Chondrocyte (in vitro differentiated cells): Measurements from ENCODE around the gene ZNF367. TPM values are rescaled to one million over a fixed set of nuclear protein-coding genes. Genes with fewer than 3 reads are reported as not detected.

Source experiments
- DNase-seq: peaks from one replicate; pipeline ENCODE4 v3.0.0; 2021; ENCODE audit warnings: mixed read lengths, low spot score
- H3K27ac Mint-ChIP-seq: one replicate; pipeline ENCODE4 v1.8.0; 2021; ENCODE audit warnings: mild to moderate bottlenecking, moderate library complexity, mixed read lengths; ENCODE audit not compliant: unreplicated experiment
- H3K27me3 Mint-ChIP-seq: 2 replicates; pipeline ENCODE4 v1.8.0; 2021; ENCODE audit warnings: low read depth, mixed read lengths
- H3K36me3 Mint-ChIP-seq: 2 replicates; pipeline ENCODE4 v1.8.0; 2021; ENCODE audit warnings: low read depth, mixed read lengths
- H3K4me1 Mint-ChIP-seq: 2 replicates; pipeline ENCODE4 v1.8.0; 2021; ENCODE audit warnings: low read depth, mild to moderate bottlenecking, mixed read lengths
- H3K4me3 Mint-ChIP-seq: one replicate; pipeline ENCODE4 v1.8.0; 2021; ENCODE audit warnings: mild to moderate bottlenecking, moderate library complexity, mixed read lengths; ENCODE audit not compliant: unreplicated experiment
- H3K9me3 Mint-ChIP-seq: 2 replicates; pipeline ENCODE4 v1.8.0; 2021; ENCODE audit warnings: low read depth, mixed read lengths
- total RNA-seq: library from RNA; stranded (reverse); gene quantifications from 3 replicates; pipeline ENCODE4 v1.2.1, GENCODE V29; 2021
- TF ChIP-seq, protein P1 (sequence below): fragments of 200-600 bp; sonication (generic); IDR thresholded peaks from 2 replicates; pipeline ENCODE4 v1.5.0; 2021; ENCODE audit warnings: antibody characterized with exemption, mild to moderate bottlenecking, moderate library complexity

The ZNF367 gene
- total RNA-seq, 1 donor from 2014 or later = 1.7 TPM

DNA sequence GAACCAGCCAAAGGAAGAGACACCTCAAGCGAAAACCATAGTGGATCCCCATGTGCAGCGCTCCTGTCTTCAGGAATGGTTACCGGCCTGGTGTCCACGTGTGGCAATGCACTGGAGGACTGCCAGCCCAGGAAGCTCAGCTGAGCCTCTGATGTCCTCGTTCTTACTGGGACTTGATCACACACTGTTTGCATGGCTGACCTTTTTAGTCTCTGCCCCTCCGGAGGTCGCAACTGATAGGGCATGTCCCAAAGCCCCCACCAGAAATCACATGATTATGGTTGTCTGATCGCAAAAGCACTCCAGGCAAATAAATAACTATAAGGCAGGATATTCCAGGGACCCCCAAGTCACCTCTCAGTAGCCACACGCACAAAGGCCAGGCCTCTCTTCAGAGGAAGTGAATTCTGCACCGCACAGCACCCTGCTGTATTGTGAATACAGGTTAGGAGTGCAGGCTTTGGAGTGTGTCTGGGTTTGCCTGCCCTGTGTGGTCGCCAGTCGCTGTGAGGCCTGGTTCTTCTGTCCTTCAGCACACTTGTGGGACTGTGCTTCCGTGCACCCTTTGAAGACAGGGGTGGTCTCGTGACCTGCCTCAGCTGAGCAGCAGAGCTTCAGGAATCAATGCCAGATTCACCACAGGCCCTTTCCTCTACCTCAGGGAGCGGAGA, 18.4 kb upstream of the ZNF367 start:
- TF ChIP-seq, protein P1, sequence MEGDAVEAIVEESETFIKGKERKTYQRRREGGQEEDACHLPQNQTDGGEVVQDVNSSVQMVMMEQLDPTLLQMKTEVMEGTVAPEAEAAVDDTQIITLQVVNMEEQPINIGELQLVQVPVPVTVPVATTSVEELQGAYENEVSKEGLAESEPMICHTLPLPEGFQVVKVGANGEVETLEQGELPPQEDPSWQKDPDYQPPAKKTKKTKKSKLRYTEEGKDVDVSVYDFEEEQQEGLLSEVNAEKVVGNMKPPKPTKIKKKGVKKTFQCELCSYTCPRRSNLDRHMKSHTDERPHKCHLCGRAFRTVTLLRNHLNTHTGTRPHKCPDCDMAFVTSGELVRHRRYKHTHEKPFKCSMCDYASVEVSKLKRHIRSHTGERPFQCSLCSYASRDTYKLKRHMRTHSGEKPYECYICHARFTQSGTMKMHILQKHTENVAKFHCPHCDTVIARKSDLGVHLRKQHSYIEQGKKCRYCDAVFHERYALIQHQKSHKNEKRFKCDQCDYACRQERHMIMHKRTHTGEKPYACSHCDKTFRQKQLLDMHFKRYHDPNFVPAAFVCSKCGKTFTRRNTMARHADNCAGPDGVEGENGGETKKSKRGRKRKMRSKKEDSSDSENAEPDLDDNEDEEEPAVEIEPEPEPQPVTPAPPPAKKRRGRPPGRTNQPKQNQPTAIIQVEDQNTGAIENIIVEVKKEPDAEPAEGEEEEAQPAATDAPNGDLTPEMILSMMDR = no peak
- Mint-ChIP-seq H3K9me3 (peaks cover 3% of the 10 kb centered on the region), H3K27ac (no peak overlapping the region), H3K4me3 (no peak overlapping the region), H3K27me3 (no peaks in the 10 kb centered on the region), H3K4me1 (no peaks in the 10 kb centered on the region), H3K36me3 (peaks cover 2% of the 10 kb centered on the region)
- no peak for DNase-seq

DNA sequence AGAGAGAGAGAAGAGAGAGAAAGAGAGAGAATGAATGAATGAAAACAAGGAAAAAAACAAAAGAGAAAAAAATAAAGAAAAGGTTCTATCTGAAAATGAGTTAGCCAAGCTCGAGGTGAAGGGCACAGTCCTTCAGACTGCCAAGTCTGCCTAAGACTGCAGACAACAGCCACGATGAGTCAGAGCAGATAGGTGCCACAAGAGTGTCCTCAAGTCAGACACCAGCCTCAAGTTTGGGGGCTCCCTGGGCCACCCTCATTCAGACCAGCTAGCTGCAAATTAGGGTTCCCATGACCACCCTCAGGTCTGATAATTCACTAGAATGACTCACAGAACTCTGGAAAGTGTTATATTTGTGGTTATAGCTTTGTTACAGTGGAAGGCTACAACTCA, 17.9 kb upstream of the ZNF367 start:
- TF ChIP-seq, protein P1 = no peak
- H3K27ac Mint-ChIP-seq = no peak overlapping the region
- no peaks in the 10 kb centered on the region for H3K27me3 Mint-ChIP-seq

DNA sequence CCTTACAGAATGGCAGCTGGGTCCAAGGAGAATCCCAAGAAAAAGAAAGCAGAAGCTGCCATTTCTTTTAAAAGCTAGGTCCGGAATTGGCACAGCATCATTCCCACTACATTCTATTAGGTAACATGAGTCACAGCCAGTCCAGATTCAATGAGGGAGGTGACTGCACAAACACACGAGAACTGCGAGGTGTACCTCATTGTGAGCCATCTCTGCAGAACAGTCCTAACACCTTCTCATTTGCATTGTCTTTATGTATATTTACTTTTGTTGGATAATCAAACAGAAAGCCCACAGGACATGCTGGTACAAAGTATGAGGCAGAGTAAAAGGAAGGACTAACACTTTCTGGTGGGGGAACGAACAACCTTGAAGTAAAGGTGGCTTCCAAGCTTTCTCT, 17.2 kb upstream of the ZNF367 start:
- Mint-ChIP-seq H3K36me3 (peaks cover 2% of the 10 kb centered on the region), H3K27ac (no peak overlapping the region), H3K4me1 (no peaks in the 10 kb centered on the region), H3K4me3 (no peak overlapping the region), H3K9me3 (peaks cover 3% of the 10 kb centered on the region), H3K27me3 (no peaks in the 10 kb centered on the region)
- no peak for DNase-seq
- TF ChIP-seq, protein P1 = no peak

More for the DNA sequence above, 17.9 kb upstream of the ZNF367 start:
- Mint-ChIP-seq H3K4me1 (no peaks in the 10 kb centered on the region), H3K36me3 (peaks cover 2% of the 10 kb centered on the region), H3K4me3 (no peak overlapping the region), H3K9me3 (peaks cover 3% of the 10 kb centered on the region)
- DNase-seq = no peak

DNA sequence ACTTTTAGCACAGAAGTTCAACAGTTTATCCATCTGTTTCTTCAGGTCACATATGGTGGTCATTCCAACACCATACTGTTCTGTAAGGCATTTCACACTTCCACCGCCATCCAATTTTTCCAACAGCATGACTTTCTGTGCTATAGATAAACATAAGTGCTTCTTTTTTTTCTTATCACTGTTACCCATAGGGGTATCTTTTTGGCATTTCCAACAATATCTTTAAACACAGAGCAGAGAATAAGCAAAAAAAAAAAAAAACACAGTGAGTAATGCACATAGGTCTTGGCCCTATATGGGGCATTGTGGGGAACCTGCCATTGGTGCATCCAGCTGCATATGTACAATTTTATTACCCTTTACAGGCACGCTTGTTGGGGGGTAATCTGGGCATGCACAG, 12.2 kb upstream of the ZNF367 start:
- DNase-seq = no peak
- Mint-ChIP-seq H3K4me1 (peaks cover 3% of the 10 kb centered on the region), H3K27ac (no peak overlapping the region), H3K36me3 (peaks cover 2% of the 10 kb centered on the region), H3K9me3 (peaks cover 3% of the 10 kb centered on the region), H3K4me3 (no peak overlapping the region), H3K27me3 (no peaks in the 10 kb centered on the region)
- TF ChIP-seq, protein P1 = no peak

DNA sequence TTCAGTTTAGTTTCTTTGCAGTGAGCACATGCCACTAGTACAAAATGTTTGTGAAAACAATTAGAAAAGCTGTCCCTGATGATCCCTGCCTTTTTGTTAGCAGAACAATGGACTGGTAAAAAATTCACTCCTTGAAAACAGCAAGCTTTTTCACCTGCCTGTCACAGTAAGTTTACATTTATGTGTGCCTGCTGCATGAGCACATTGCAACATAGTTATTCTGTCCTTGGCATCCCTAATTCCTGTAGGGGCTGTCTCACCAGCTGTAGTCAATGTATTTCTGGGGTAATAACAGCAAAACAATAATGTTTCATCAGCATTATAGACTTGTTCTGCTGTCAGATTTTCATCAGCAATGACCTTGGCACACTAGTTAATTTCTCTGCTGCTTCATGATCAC, 11.6 kb upstream of the ZNF367 start:
- peaks cover 3% of the 10 kb centered on the region for H3K4me1 Mint-ChIP-seq
- no peak overlapping the region for H3K27ac Mint-ChIP-seq
- peaks cover 2% of the 10 kb centered on the region for H3K36me3 Mint-ChIP-seq
- TF ChIP-seq, protein P1 = no peak
- no peak overlapping the region for H3K4me3 Mint-ChIP-seq
- no peak for DNase-seq
- H3K9me3 Mint-ChIP-seq = no peaks in the 10 kb centered on the region
- no peaks in the 10 kb centered on the region for H3K27me3 Mint-ChIP-seq
